ENCODE measurements around the gene ZNF775. TPM values are rescaled to one million over a fixed set of nuclear protein-coding genes. Genes with fewer than 3 reads are reported as not detected.
A peak's percentile ranks its signal among the peaks of the same experiment; 100 is the strongest.

Gene ZNF775
- total and polyA plus RNA-seq, 2 of the 13 experiments (the other 11 are each of a cell fraction or from before 2014, with no cell fraction given) = 3.1 to 3.2 TPM

DNA sequence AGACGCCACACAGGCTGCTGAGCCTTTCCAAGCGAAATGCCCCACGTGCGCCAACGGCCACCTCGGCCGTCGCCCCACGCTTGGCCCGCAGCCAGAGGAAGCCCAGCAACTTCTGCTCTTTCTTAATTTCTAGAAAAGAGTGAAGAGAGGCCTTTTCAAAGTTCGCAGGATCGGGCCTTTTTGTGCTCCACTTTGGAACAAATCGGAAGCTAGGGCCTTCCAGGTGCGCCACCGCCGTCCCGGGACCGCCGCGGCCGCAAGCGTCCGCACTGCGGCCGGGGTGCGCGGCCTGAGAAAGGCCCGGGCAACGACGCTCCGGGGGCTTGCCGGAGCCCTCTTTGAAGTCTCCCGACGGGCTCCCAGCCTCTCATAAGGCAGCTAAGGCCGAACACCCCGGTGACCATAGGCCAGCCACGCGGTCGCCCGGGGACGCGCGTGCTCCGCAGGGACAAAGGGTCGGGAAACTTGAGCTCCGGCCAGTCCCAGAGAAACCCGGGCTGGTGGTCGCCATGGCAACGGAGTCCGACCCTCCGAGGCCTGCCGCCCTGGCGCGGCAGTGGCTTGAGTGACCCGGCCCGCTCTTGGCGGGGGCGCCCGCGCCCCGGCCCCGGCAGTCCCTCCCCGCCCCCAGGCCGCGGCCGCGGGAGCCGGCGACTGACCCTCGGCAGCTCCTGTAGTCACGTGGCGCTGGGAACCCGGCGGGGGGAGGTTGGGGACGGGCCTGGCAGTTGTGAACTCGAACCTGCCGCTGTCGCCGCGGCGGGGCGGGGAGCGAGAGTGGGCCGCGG, 10.8 kb upstream of the ZNF775 start, which contains the start of gene REPIN1 (continued):
- TF ChIP-seq ZNF879 (CRISPR knock-in tag; IDR thresholded peaks at IDR 0.05) = peak; percentile 76; the same call in 1 of the 2 replicates
- peak; percentile 21; the same call in 1 of the 2 replicates for TF ChIP-seq NCOA2 (CRISPR knock-in tag; IDR thresholded peaks at IDR 0.05)
- no peak for TF ChIP-seq SUZ12 (IDR thresholded peaks at IDR 0.05; ENCODE audit: low read depth, low read length)
- TF ChIP-seq, protein P1, sequence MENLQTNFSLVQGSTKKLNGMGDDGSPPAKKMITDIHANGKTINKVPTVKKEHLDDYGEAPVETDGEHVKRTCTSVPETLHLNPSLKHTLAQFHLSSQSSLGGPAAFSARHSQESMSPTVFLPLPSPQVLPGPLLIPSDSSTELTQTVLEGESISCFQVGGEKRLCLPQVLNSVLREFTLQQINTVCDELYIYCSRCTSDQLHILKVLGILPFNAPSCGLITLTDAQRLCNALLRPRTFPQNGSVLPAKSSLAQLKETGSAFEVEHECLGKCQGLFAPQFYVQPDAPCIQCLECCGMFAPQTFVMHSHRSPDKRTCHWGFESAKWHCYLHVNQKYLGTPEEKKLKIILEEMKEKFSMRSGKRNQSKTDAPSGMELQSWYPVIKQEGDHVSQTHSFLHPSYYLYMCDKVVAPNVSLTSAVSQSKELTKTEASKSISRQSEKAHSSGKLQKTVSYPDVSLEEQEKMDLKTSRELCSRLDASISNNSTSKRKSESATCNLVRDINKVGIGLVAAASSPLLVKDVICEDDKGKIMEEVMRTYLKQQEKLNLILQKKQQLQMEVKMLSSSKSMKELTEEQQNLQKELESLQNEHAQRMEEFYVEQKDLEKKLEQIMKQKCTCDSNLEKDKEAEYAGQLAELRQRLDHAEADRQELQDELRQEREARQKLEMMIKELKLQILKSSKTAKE (CRISPR knock-in tag; IDR thresholded peaks at IDR 0.05; ENCODE audit: borderline replicate concordance) = 0 out of 2 replicates have a peak, but pooled peaks have one; percentile 36
- 0 out of 2 replicates have a peak, but pooled peaks have one; percentile 36 for TF ChIP-seq ZNF354B (CRISPR knock-in tag; IDR thresholded peaks at IDR 0.05)
- peak; percentile 3; the same call in 1 of the 2 replicates for TF ChIP-seq AKAP8 (CRISPR knock-in tag; IDR thresholded peaks at IDR 0.05)
- TF ChIP-seq ZNF441 (CRISPR knock-in tag; IDR thresholded peaks at IDR 0.05; ENCODE audit: borderline replicate concordance) = peak; percentile 20; the same call in 1 of the 2 replicates
- TF ChIP-seq, protein P2, sequence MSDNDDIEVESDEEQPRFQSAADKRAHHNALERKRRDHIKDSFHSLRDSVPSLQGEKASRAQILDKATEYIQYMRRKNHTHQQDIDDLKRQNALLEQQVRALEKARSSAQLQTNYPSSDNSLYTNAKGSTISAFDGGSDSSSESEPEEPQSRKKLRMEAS (IDR thresholded peaks at IDR 0.05) = peak; percentile 95
- TF ChIP-seq ZNF292 (CRISPR knock-in tag; IDR thresholded peaks at IDR 0.05; ENCODE audit: borderline replicate concordance, low read depth) = no peak
- TF ChIP-seq ZNF891 (CRISPR knock-in tag; IDR thresholded peaks at IDR 0.05) = peak; percentile 82; the same call in 1 of the 2 replicates
- peak; percentile 72 for TF ChIP-seq PHF21A (CRISPR knock-in tag; IDR thresholded peaks at IDR 0.05)
- TF ChIP-seq ISL2 (CRISPR knock-in tag; IDR thresholded peaks at IDR 0.05) = 0 out of 2 replicates have a peak, but pooled peaks have one; percentile 1
- no peak for TF ChIP-seq CEBPB (IDR thresholded peaks at IDR 0.05; ENCODE audit: borderline replicate concordance, low read depth, low read length)
- peak; percentile 89; the same call in 1 of the 2 replicates for TF ChIP-seq ZSCAN31 (CRISPR knock-in tag; IDR thresholded peaks at IDR 0.05; ENCODE audit: low read depth)
- TF ChIP-seq HNF4G (IDR thresholded peaks at IDR 0.05; ENCODE audit: borderline replicate concordance, low read depth, low read length) = peak; percentile 59; the same call in 1 of the 2 replicates
- TF ChIP-seq HNF4G (CRISPR knock-in tag; IDR thresholded peaks at IDR 0.05; ENCODE audit: borderline replicate concordance, low read depth) = peak; percentile 64; the same call in 1 of the 2 replicates
- TF ChIP-seq GTF3A (CRISPR knock-in tag; conservative IDR thresholded peaks at IDR 0.05) = 0 out of 2 replicates have a peak, but pooled peaks have one; percentile 35
- peak; percentile 4 for TF ChIP-seq MED8 (CRISPR knock-in tag; IDR thresholded peaks at IDR 0.05; ENCODE audit: insufficient replicate concordance)
- peak; percentile 46; the same call in 1 of the 2 replicates for TF ChIP-seq TBX3 (IDR thresholded peaks at IDR 0.05; ENCODE audit: borderline replicate concordance)
- no peak for TF ChIP-seq MBD4 (IDR thresholded peaks at IDR 0.05; ENCODE audit: borderline replicate concordance, low read length)
- peak; percentile 67 for TF ChIP-seq MED13 (CRISPR knock-in tag; IDR thresholded peaks at IDR 0.05)
- no peak for TF ChIP-seq SMARCC2 (IDR thresholded peaks at IDR 0.05)
- no peak for TF ChIP-seq ATF7 (IDR thresholded peaks at IDR 0.05)
- no peak; the same call in 1 of the 2 replicates for TF ChIP-seq ATF7 (CRISPR knock-in tag; IDR thresholded peaks at IDR 0.05)
- TF ChIP-seq PAX8 (CRISPR knock-in tag; IDR thresholded peaks at IDR 0.05; ENCODE audit: borderline replicate concordance) = peak; percentile 45; the same call in 1 of the 2 replicates
- peak; percentile 43 to 49; a peak in 2 of 4 replicates for TF ChIP-seq EP300 (IDR thresholded peaks at IDR 0.05; ENCODE audit: low read depth in 2 of 2, low read length in 2 of 2)
- TF ChIP-seq EP300 (CRISPR knock-in tag; IDR thresholded peaks at IDR 0.05; ENCODE audit: borderline replicate concordance) = no peak
- peak; percentile 45; the same call in 1 of the 2 replicates for TF ChIP-seq ZNF224 (CRISPR knock-in tag; IDR thresholded peaks at IDR 0.05)
